ENCODE measurements around the gene GPRC5B.

The GPRC5B gene

GRCh38 chr16:19881028-19881427 lies 3.6 kb downstream of the GPRC5B start:
- Histone ChIP-seq H2BK120ac (ENCODE audit: low read depth, low read length) (no peak overlapping the region), H2BK12ac (ENCODE audit: low read length in 2 of 2) (no peak overlapping the region), H3K18ac (ENCODE audit: low read depth in 1 of 2, low read length in 2 of 2) (no peak overlapping the region), H4K91ac (ENCODE audit: low read length) (no peak overlapping the region), H3K23ac (ENCODE audit: low read length in 2 of 2) (no peak overlapping the region), H2AFZ (ENCODE audit: low read depth, low read length) (no peak overlapping the region), H3K4ac (ENCODE audit: low read depth in 1 of 2, low read length in 2 of 2) (no peak overlapping the region), H3K27ac (ENCODE audit: low read length, poor library complexity, severe bottlenecking) (no peak overlapping the region), H3K9me3 (ENCODE audit: control insufficient read depth, low read length) (no peaks in the 10 kb centered on the region), H3K14ac (ENCODE audit: low read length in 2 of 2) (no peak overlapping the region), H3K79me1 (replicated peaks; ENCODE audit: low read length, poor library complexity, severe bottlenecking) (peaks cover 17% of the 10 kb centered on the region), H2BK15ac (ENCODE audit: low read depth, poor library complexity, severe bottlenecking) (no peak overlapping the region), H3K36me3 (ENCODE audit: control insufficient read depth in 1 of 2, insufficient read depth in 2 of 2, low read depth in 1 of 2, low read length in 2 of 2) (no peaks in the 10 kb centered on the region), H3K9ac (ENCODE audit: low read length) (no peak overlapping the region), H3K4me2 (ENCODE audit: low read length, poor library complexity, severe bottlenecking) (no peak overlapping the region), H3K27me3 (ENCODE audit: control insufficient read depth in 1 of 2, insufficient read depth in 1 of 2, low read length in 2 of 2) (peaks cover 0 to 10% of the 10 kb centered on the region in 2 experiments), H3K4me1 (ENCODE audit: control insufficient read depth, insufficient read depth, low read depth, low read length) (peaks cover 26% of the 10 kb centered on the region), H2AK5ac (ENCODE audit: low read length, severe bottlenecking) (no peak overlapping the region), H2BK5ac (ENCODE audit: low read depth, low read length, poor library complexity, severe bottlenecking) (no peak overlapping the region), H4K8ac (ENCODE audit: low read length) (no peak overlapping the region), H3K4me3 (ENCODE audit: insufficient read depth in 1 of 2, low read depth in 1 of 2, low read length in 2 of 2) (no peak overlapping the region)
- no peak for DNase-seq
- WGBS = over 99% methylated on average over 6 of the region's 7 CpGs

- H3K36me3 ChIP-seq (ENCODE audit: control insufficient read depth in 1 of 2, insufficient read depth in 2 of 2, low read depth in 1 of 2, low read length in 2 of 2) = no peaks in the 10 kb centered on the region
- H3K79me1 ChIP-seq (replicated peaks; ENCODE audit: low read length, poor library complexity, severe bottlenecking) = peaks cover 19% of the 10 kb centered on the region
- H2AFZ ChIP-seq (ENCODE audit: low read depth, low read length) = no peak overlapping the region
- no peaks in the 10 kb centered on the region for H3K27me3 ChIP-seq (ENCODE audit: control insufficient read depth in 1 of 2, insufficient read depth in 1 of 2, low read length in 2 of 2)
- no peak overlapping the region for H3K23ac ChIP-seq (ENCODE audit: low read length in 2 of 2)
- no peak overlapping the region for H3K27ac ChIP-seq (ENCODE audit: low read length, poor library complexity, severe bottlenecking)
- no peak overlapping the region for H4K91ac ChIP-seq (ENCODE audit: low read length)
- no peak overlapping the region for H2BK120ac ChIP-seq (ENCODE audit: low read depth, low read length)
- H2BK12ac ChIP-seq (ENCODE audit: low read length in 2 of 2) = no peak overlapping the region
- H2BK15ac ChIP-seq (ENCODE audit: low read depth, poor library complexity, severe bottlenecking) = no peak overlapping the region
- H3K4ac ChIP-seq (ENCODE audit: low read depth in 1 of 2, low read length in 2 of 2) = no peak overlapping the region
- no peak overlapping the region for H3K4me3 ChIP-seq (ENCODE audit: insufficient read depth in 1 of 2, low read depth in 1 of 2, low read length in 2 of 2)
- H2AK5ac ChIP-seq (ENCODE audit: low read length, severe bottlenecking) = no peak overlapping the region
- no peak overlapping the region for H4K8ac ChIP-seq (ENCODE audit: low read length)
- DNase-seq = peak; percentile 50
- no peak overlapping the region for H3K4me2 ChIP-seq (ENCODE audit: low read length, poor library complexity, severe bottlenecking)
- H3K9ac ChIP-seq (ENCODE audit: low read length) = no peak overlapping the region
- H3K4me1 ChIP-seq (ENCODE audit: control insufficient read depth, insufficient read depth, low read depth, low read length) = peaks cover 18% of the 10 kb centered on the region
- no peak overlapping the region for H3K18ac ChIP-seq (ENCODE audit: low read depth in 1 of 2, low read length in 2 of 2)
- H3K9me3 ChIP-seq (ENCODE audit: control insufficient read depth, low read length) = no peaks in the 10 kb centered on the region
- H3K14ac ChIP-seq (ENCODE audit: low read length in 2 of 2) = no peak overlapping the region
- H2BK5ac ChIP-seq (ENCODE audit: low read depth, low read length, poor library complexity, severe bottlenecking) = no peak overlapping the region
- 73% methylated on average over 13 of the region's 13 CpGs for WGBS
Measured at GRCh38 chr16:19879241-19879792, 5.3 kb downstream of the GPRC5B start.

DNA sequence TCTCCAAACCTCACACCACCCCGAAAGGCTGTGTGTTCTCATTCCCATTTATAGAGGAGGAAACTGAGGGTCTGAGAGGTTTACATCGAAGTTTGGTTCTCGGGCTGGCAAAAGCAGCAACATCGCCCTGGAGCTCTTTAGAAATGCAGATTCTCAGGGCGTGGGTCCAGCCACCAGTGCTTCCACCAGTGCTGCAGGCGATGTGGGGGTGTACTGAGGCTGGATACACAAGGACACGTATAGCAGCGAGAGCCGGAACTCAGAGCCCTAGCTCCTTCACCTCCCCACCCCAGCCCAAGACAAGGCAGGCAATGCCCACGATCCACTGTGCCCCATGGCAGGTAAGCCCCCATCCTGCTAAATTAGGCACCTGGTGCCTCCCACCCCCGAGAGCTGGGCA lies 5.9 kb downstream of the GPRC5B start:
- Histone ChIP-seq H2AK5ac (ENCODE audit: low read length, severe bottlenecking) (no peak overlapping the region), H3K9me3 (ENCODE audit: control insufficient read depth, low read length) (no peaks in the 10 kb centered on the region), H3K36me3 (ENCODE audit: control insufficient read depth in 1 of 2, insufficient read depth in 2 of 2, low read depth in 1 of 2, low read length in 2 of 2) (no peaks in the 10 kb centered on the region), H3K27ac (ENCODE audit: low read length, poor library complexity, severe bottlenecking) (no peak overlapping the region), H3K4ac (ENCODE audit: low read depth in 1 of 2, low read length in 2 of 2) (no peak overlapping the region), H3K4me1 (ENCODE audit: control insufficient read depth, insufficient read depth, low read depth, low read length) (peaks cover 14% of the 10 kb centered on the region), H4K8ac (ENCODE audit: low read length) (no peak overlapping the region), H3K27me3 (ENCODE audit: control insufficient read depth in 1 of 2, insufficient read depth in 1 of 2, low read length in 2 of 2) (no peaks in the 10 kb centered on the region), H3K79me1 (replicated peaks; ENCODE audit: low read length, poor library complexity, severe bottlenecking) (peaks cover 17% of the 10 kb centered on the region), H2BK12ac (ENCODE audit: low read length in 2 of 2) (no peak overlapping the region), H2BK120ac (ENCODE audit: low read depth, low read length) (no peak overlapping the region), H3K18ac (ENCODE audit: low read depth in 1 of 2, low read length in 2 of 2) (no peak overlapping the region), H3K4me3 (ENCODE audit: insufficient read depth in 1 of 2, low read depth in 1 of 2, low read length in 2 of 2) (no peak overlapping the region), H2AFZ (ENCODE audit: low read depth, low read length) (no peak overlapping the region), H3K14ac (ENCODE audit: low read length in 2 of 2) (no peak overlapping the region), H2BK5ac (ENCODE audit: low read depth, low read length, poor library complexity, severe bottlenecking) (no peak overlapping the region), H4K91ac (ENCODE audit: low read length) (no peak overlapping the region), H3K9ac (ENCODE audit: low read length) (no peak overlapping the region), H3K4me2 (ENCODE audit: low read length, poor library complexity, severe bottlenecking) (no peak overlapping the region), H2BK15ac (ENCODE audit: low read depth, poor library complexity, severe bottlenecking) (no peak overlapping the region), H3K23ac (ENCODE audit: low read length in 2 of 2) (no peak overlapping the region)
- WGBS = 95% methylated on average over 11 of the region's 11 CpGs
- no peak for DNase-seq

- H3K18ac ChIP-seq (ENCODE audit: low read depth in 1 of 2, low read length in 2 of 2) = no peak overlapping the region
- H3K36me3 ChIP-seq (ENCODE audit: control insufficient read depth in 1 of 2, insufficient read depth in 2 of 2, low read depth in 1 of 2, low read length in 2 of 2) = peaks cover 5 to 11% of the 10 kb centered on the region in 2 experiments
- no peak overlapping the region for H3K4ac ChIP-seq (ENCODE audit: low read depth in 1 of 2, low read length in 2 of 2)
- no peaks in the 10 kb centered on the region for H3K27me3 ChIP-seq (ENCODE audit: control insufficient read depth in 1 of 2, insufficient read depth in 1 of 2, low read length in 2 of 2)
- H3K14ac ChIP-seq (ENCODE audit: low read length in 2 of 2) = no peak overlapping the region
- 92% methylated on average over 10 of the region's 10 CpGs for WGBS
- no peak overlapping the region for H2BK120ac ChIP-seq (ENCODE audit: low read depth, low read length)
- H2BK12ac ChIP-seq (ENCODE audit: low read length in 2 of 2) = no peak overlapping the region
- H2BK15ac ChIP-seq (ENCODE audit: low read depth, poor library complexity, severe bottlenecking) = no peak overlapping the region
- H3K9ac ChIP-seq (ENCODE audit: low read length) = no peak overlapping the region
- no peak overlapping the region for H3K23ac ChIP-seq (ENCODE audit: low read length in 2 of 2)
- peaks cover 14% of the 10 kb centered on the region for H3K79me1 ChIP-seq (replicated peaks; ENCODE audit: low read length, poor library complexity, severe bottlenecking)
- no peak overlapping the region for H2AFZ ChIP-seq (ENCODE audit: low read depth, low read length)
- H4K8ac ChIP-seq (ENCODE audit: low read length) = no peak overlapping the region
- no peak overlapping the region for H2AK5ac ChIP-seq (ENCODE audit: low read length, severe bottlenecking)
- H4K91ac ChIP-seq (ENCODE audit: low read length) = no peak overlapping the region
- no peak overlapping the region for H3K4me2 ChIP-seq (ENCODE audit: low read length, poor library complexity, severe bottlenecking)
- no peak overlapping the region for H3K4me3 ChIP-seq (ENCODE audit: insufficient read depth in 1 of 2, low read depth in 1 of 2, low read length in 2 of 2)
- no peak overlapping the region for H2BK5ac ChIP-seq (ENCODE audit: low read depth, low read length, poor library complexity, severe bottlenecking)
- no peak for DNase-seq
- peaks cover 7% of the 10 kb centered on the region for H3K4me1 ChIP-seq (ENCODE audit: control insufficient read depth, insufficient read depth, low read depth, low read length)
- H3K9me3 ChIP-seq (ENCODE audit: control insufficient read depth, low read length) = no peaks in the 10 kb centered on the region
- no peak overlapping the region for H3K27ac ChIP-seq (ENCODE audit: low read length, poor library complexity, severe bottlenecking)
Measured at GRCh38 chr16:19876501-19877059, 8.1 kb downstream of the GPRC5B start.
